HepG2 (cell line): ENCODE results near the gene NTPCR. TPM values are rescaled to one million over a fixed set of nuclear protein-coding genes. Genes with fewer than 3 reads are reported as not detected.

ENCODE experiments used
- ATAC-seq: fragments of 200-7000 bp; cut with Tn5 transposase; 3 replicates; pipeline ENCODE4 v1.9.1; 2020; ENCODE audit warnings: mild to moderate bottlenecking, moderate library complexity
- BruUV-seq: library from RNA; stranded (reverse); fragments of 400-500 nt; replicated peaks from 2 replicates; lab custom pipeline; 2021; lab: Mats Ljungman, UMichigan
- CTCF ChIA-PET: fragments of 300-600 bp; formaldehyde crosslinking; extraction: SDS; loops from one replicate; lab custom pipeline; 2021; ENCODE audit warnings: low total read pairs, inconsistent platforms, low intra/inter-chr PET ratio; lab: Yijun Ruan, JAX
- POLR2A ChIA-PET: fragments of 350-600 bp; sonication (Branson Sonifier 250); formaldehyde crosslinking; loops from one replicate; lab custom pipeline; 2020; ENCODE audit warnings: antibody characterized with exemption, inconsistent platforms; lab: Yijun Ruan, JAX
- DNase-seq: peaks from one replicate; pipeline ENCODE4 v3.0.0-alpha.2; 2015; ENCODE audit warnings: low spot score
- FAIRE-seq: peaks from 3 replicates; lab custom pipeline; 2011; peaks lifted over from hg19 to GRCh38; lab: Jason Lieb, UNC
- H2AFZ ChIP-seq: one replicate; pipeline ENCODE4 v1.6.1; 2011; ENCODE audit warnings: low read length, inconsistent platforms
- H3K27ac ChIP-seq: fragments of 300-600 bp; 3 replicates; pipeline ENCODE4 v1.8.0; 2011; ENCODE audit warnings: mixed run types, mild to moderate bottlenecking, mixed read lengths, low read length, inconsistent platforms; ENCODE audit not compliant: insufficient read depth; ENCODE audit errors: extremely low read length
- H3K27me3 ChIP-seq, 2 experiments: fragments of 200-600 bp in 1 of 2; 2 replicates in 1 of 2; 3 replicates in 1 of 2; pipeline versions ENCODE4 v1.6.0 to v1.8.0; 2011; ENCODE audit warnings: low read length in 2 of 2, mild to moderate bottlenecking in 2 of 2, moderate library complexity in 2 of 2, inconsistent platforms in 1 of 2; ENCODE audit not compliant: insufficient read depth in 2 of 2, control insufficient read depth in 1 of 2
- H3K36me3 ChIP-seq, 2 experiments: fragments of 200-600 bp in 1 of 2; replicated peaks in 1 of 2; 2 replicates in 1 of 2; 3 replicates in 1 of 2; pipeline versions ENCODE4 v1.5.1 to v1.8.0; 2011; ENCODE audit warnings: low read length in 2 of 2, inconsistent platforms in 1 of 2; ENCODE audit not compliant: insufficient read depth in 2 of 2, control insufficient read depth in 1 of 2
- H3K4me1 ChIP-seq: 2 replicates; pipeline ENCODE4 v1.5.1; 2012; ENCODE audit warnings: low read length, inconsistent platforms; ENCODE audit not compliant: insufficient read depth
- H3K4me2 ChIP-seq: 2 replicates; pipeline ENCODE4 v1.6.0; 2011; ENCODE audit warnings: low read depth, low read length, inconsistent platforms
- H3K4me3 ChIP-seq, 3 experiments: fragments of 200-600 bp in 1 of 3; sonication (generic), shearing (Covaris generic) in 1 of 3; replicated peaks in 1 of 3; 2 replicates each; pipeline ENCODE4 v1.5.1; 2011 to 2016; ENCODE audit warnings: low read length in 3 of 3, inconsistent platforms in 2 of 3, low read depth in 2 of 3, mild to moderate bottlenecking in 2 of 3, control low read depth in 1 of 3, mixed read lengths in 1 of 3; ENCODE audit not compliant: insufficient read depth in 1 of 3
- H3K79me2 ChIP-seq: one replicate; pipeline ENCODE4 v1.6.1; 2011; ENCODE audit warnings: low read length, inconsistent platforms; ENCODE audit not compliant: insufficient read depth
- H3K9ac ChIP-seq: 2 replicates; pipeline ENCODE4 v1.6.0; 2011; ENCODE audit warnings: mild to moderate bottlenecking, low read depth, low read length, inconsistent platforms; ENCODE audit not compliant: insufficient read depth
- H3K9me3 ChIP-seq: 2 replicates; pipeline ENCODE4 v1.5.1; 2012; ENCODE audit warnings: mild to moderate bottlenecking, low read length
- H4K20me1 ChIP-seq: 2 replicates; pipeline ENCODE4 v1.6.0; 2011; ENCODE audit warnings: inconsistent platforms, mild to moderate bottlenecking, low read length, moderate library complexity; ENCODE audit not compliant: insufficient read depth
- BCL6 ChIP-seq: IDR thresholded peaks from 2 replicates; pipeline ENCODE4 v1.6.1; 2016; ENCODE audit warnings: missing genetic modification reagents, missing compliant biosample characterization
- FOXM1 ChIP-seq: sonication (generic); formaldehyde crosslinking; IDR thresholded peaks from 2 replicates; pipeline ENCODE4 v1.5.0; 2020; ENCODE audit warnings: missing genetic modification reagents
- HNF4A ChIP-seq: sonication (generic); formaldehyde crosslinking; IDR thresholded peaks from 2 replicates; pipeline ENCODE4 v1.4.0; 2020; ENCODE audit warnings: missing genetic modification reagents
- MAFF ChIP-seq: IDR thresholded peaks from 2 replicates; pipeline ENCODE4 v1.6.1; 2011; ENCODE audit warnings: low read depth, low read length, improper control_type of control experiment
- NCOA2 ChIP-seq: sonication (generic); formaldehyde crosslinking; IDR thresholded peaks from 2 replicates; pipeline ENCODE4 v1.8.0; 2022; ENCODE audit warnings: inconsistent platforms
- STAG1 ChIP-seq: sonication (generic); formaldehyde crosslinking; IDR thresholded peaks from 2 replicates; pipeline ENCODE4 v1.4.0; 2020; ENCODE audit warnings: missing genetic modification reagents
- TCF12 ChIP-seq, 2 experiments: fragments of 450-650 bp in 1 of 2; sonication (generic) in 1 of 2; formaldehyde crosslinking in 1 of 2; IDR thresholded peaks; 2 replicates each; pipeline versions ENCODE4 v1.6.1 to v1.8.0; 2017 to 2022; ENCODE audit warnings: antibody characterized with exemption in 1 of 2, mild to moderate bottlenecking in 1 of 2, missing genetic modification reagents in 1 of 2, moderate library complexity in 1 of 2
- TMF1 ChIP-seq: sonication (generic); formaldehyde crosslinking; IDR thresholded peaks from 2 replicates; pipeline ENCODE4 v1.8.1; 2022; ENCODE audit warnings: low read depth, missing genetic modification reagents
- ZBTB20 ChIP-seq: sonication (generic); formaldehyde crosslinking; IDR thresholded peaks from 2 replicates; pipeline ENCODE4 v1.8.1; 2023; ENCODE audit warnings: missing genetic modification reagents, low read depth, mild to moderate bottlenecking, borderline replicate concordance
- ZKSCAN5 ChIP-seq: sonication (generic); formaldehyde crosslinking; IDR thresholded peaks from 2 replicates; pipeline ENCODE4 v1.5.1; 2020; ENCODE audit warnings: mild to moderate bottlenecking, missing genetic modification reagents
- ZMAT5 ChIP-seq: sonication (generic); formaldehyde crosslinking; IDR thresholded peaks from 2 replicates; pipeline ENCODE4 v1.5.0; 2020; ENCODE audit warnings: mild to moderate bottlenecking, low read depth, missing genetic modification reagents, borderline replicate concordance
- ZNF10 ChIP-seq: sonication (generic); formaldehyde crosslinking; IDR thresholded peaks from 2 replicates; pipeline ENCODE4 v1.4.0; 2020; ENCODE audit warnings: mild to moderate bottlenecking, low read depth, missing genetic modification reagents, borderline replicate concordance
- ZNF460 ChIP-seq: sonication (generic); formaldehyde crosslinking; IDR thresholded peaks from 2 replicates; pipeline ENCODE4 v1.5.1; 2020; ENCODE audit warnings: missing genetic modification reagents, mild to moderate bottlenecking, borderline replicate concordance
- ZNF629 ChIP-seq: sonication (generic); formaldehyde crosslinking; conservative IDR thresholded peaks from 2 replicates; pipeline ENCODE4 v1.5.0; 2020; ENCODE audit warnings: missing genetic modification reagents
- ZNF713 ChIP-seq: sonication (generic); formaldehyde crosslinking; IDR thresholded peaks from 2 replicates; pipeline ENCODE4 v1.4.0; 2020; ENCODE audit warnings: mild to moderate bottlenecking, missing genetic modification reagents
- ZSCAN9 ChIP-seq: IDR thresholded peaks from 2 replicates; pipeline ENCODE4 v1.6.1; 2016; ENCODE audit warnings: borderline replicate concordance
- WGBS: methylation state at CpG from one replicate; pipeline ENCODE4 v1.1.6; 2017; ENCODE audit warnings: low lambda C conversion rate; 5-methylcytosine and 5-hydroxymethylcytosine counted together
- in situ Hi-C: cut with HindIII; loops from 2 replicates; pipeline ENCODE4 v1.10.0; 2017; ENCODE audit warnings: low pct_unique_long_range_greater_than_20kb; ENCODE audit not compliant: extremely low pct_ligation_motif_present
- intact Hi-C: fragments of 100-400 bp; cut with micrococcal nuclease; formaldehyde crosslinking; loops from one replicate; pipeline ENCODE4 v1.10.0; 2022; ENCODE audit not compliant: unreplicated experiment
- polyA plus RNA-seq, 8 experiments: library from polyadenylated mRNA; depleted of rRNA in 3 of 8; stranded (reverse) in 7 of 8; unstranded in 1 of 8; fragments of >200 nt; fragmentation: Illumina TruSeq in 4 of 8; extraction: Trizol in 4 of 8; gene quantifications; 2 replicates each; pipeline versions ENCODE4 v1.2.1 to v1.2.3, GENCODE V29; 2011 to 2016; ENCODE audit warnings: low read depth in 4 of 8, missing spikeins in 1 of 8, mixed read lengths in 1 of 8; ENCODE audit not compliant: insufficient read depth in 1 of 8
- total RNA-seq, 5 experiments: library from RNA; depleted of rRNA; stranded (reverse); fragments of >200 nt; fragmentation: Illumina TruSeq; extraction: Trizol; gene quantifications; 2 replicates each; pipeline ENCODE4 v1.2.3, GENCODE V29; 2016; ENCODE audit warnings: low read depth in 1 of 5
- TF ChIP-seq, protein P1 (sequence below): sonication (generic); formaldehyde crosslinking; IDR thresholded peaks from 2 replicates; pipeline ENCODE4 v1.5.1; 2020; ENCODE audit warnings: mild to moderate bottlenecking, missing genetic modification reagents, moderate library complexity

Gene NTPCR
- total and polyA plus RNA-seq, 2 of the 13 experiments (the other 11 are each of a cell fraction or from before 2014, with no cell fraction given): 11.7 to 47.0 TPM

DNA sequence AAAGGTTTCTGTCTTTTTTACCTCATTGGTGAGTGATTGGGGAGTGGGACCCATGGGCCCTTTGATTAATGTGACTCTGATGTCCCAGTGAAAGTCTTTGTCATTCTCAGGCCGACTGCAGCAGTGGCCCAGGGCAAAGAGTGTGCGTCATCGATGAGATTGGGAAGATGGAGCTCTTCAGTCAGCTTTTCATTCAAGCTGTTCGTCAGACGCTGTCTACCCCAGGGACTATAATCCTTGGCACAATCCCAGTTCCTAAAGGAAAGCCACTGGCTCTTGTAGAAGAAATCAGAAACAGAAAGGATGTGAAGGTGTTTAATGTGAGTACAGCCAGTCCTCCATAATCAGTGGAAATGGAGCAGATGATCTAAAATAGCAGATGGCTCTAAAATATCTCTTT lies 19.4 kb downstream of the NTPCR start:
- 98% methylated on average over 5 of the region's 5 CpGs for WGBS

DNA sequence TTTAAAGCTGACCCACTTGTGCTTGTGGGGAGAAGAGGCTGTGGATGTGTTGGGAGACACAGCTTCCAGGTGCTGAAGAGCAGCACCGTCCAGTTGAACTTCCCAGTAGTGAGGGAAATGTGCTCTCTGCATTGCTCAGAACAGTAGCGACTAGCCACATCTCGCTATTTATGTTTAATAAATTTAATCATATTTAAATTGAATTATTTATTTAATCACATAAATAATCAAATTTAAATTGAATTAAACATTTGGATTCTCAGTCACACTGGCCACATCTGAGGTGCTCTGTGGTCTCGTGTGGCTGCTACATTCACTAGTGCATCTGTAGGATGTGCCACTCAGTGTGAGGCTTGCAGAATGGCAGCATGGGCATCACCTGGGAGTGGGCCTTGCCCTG lies 20.1 kb downstream of the NTPCR start:
- no peak overlapping the region for H2AFZ ChIP-seq
- no peak for TF ChIP-seq ZNF713 (CRISPR knock-in tag)
- TF ChIP-seq ZBTB20 (CRISPR knock-in tag): no peak
- no peak for TF ChIP-seq ZNF629
- TF ChIP-seq ZNF10: no peak
- TF ChIP-seq MAFF: no peak
- TF ChIP-seq TCF12 (IDR thresholded peaks at IDR 0.05): no peak
- TF ChIP-seq TCF12 (CRISPR knock-in tag; IDR thresholded peaks at IDR 0.05): no peak
- TF ChIP-seq, protein P1, sequence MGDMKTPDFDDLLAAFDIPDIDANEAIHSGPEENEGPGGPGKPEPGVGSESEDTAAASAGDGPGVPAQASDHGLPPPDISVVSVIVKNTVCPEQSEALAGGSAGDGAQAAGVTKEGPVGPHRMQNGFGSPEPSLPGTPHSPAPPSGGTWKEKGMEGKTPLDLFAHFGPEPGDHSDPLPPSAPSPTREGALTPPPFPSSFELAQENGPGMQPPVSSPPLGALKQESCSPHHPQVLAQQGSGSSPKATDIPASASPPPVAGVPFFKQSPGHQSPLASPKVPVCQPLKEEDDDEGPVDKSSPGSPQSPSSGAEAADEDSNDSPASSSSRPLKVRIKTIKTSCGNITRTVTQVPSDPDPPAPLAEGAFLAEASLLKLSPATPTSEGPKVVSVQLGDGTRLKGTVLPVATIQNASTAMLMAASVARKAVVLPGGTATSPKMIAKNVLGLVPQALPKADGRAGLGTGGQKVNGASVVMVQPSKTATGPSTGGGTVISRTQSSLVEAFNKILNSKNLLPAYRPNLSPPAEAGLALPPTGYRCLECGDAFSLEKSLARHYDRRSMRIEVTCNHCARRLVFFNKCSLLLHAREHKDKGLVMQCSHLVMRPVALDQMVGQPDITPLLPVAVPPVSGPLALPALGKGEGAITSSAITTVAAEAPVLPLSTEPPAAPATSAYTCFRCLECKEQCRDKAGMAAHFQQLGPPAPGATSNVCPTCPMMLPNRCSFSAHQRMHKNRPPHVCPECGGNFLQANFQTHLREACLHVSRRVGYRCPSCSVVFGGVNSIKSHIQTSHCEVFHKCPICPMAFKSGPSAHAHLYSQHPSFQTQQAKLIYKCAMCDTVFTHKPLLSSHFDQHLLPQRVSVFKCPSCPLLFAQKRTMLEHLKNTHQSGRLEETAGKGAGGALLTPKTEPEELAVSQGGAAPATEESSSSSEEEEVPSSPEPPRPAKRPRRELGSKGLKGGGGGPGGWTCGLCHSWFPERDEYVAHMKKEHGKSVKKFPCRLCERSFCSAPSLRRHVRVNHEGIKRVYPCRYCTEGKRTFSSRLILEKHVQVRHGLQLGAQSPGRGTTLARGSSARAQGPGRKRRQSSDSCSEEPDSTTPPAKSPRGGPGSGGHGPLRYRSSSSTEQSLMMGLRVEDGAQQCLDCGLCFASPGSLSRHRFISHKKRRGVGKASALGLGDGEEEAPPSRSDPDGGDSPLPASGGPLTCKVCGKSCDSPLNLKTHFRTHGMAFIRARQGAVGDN (CRISPR knock-in tag): no peak
- TF ChIP-seq NCOA2 (CRISPR knock-in tag): no peak
- no peak for TF ChIP-seq ZMAT5 (CRISPR knock-in tag)
- no peak for TF ChIP-seq BCL6 (CRISPR knock-in tag)
- no peak for TF ChIP-seq HNF4A (CRISPR knock-in tag)
- no peak for TF ChIP-seq TMF1 (CRISPR knock-in tag)
- TF ChIP-seq ZSCAN9 (CRISPR knock-in tag): no peak
- no peak for TF ChIP-seq FOXM1 (CRISPR knock-in tag)
- TF ChIP-seq STAG1 (CRISPR knock-in tag): no peak

More for the DNA sequence above, 19.4 kb downstream of the NTPCR start:
- ATAC-seq (no peak), FAIRE-seq (no peak), DNase-seq (no peak)
- no peak overlapping the region for H2AFZ ChIP-seq
- in situ Hi-C loops: loop anchor here (25.0 kb wide), 1 partner anchor 1107 kb away; no protein-coding TSS in a partner anchor
- H3K27ac ChIP-seq: no peak overlapping the region
- no peak overlapping the region for H3K4me2 ChIP-seq
- no peak overlapping the region for H3K4me3 ChIP-seq
- peaks cover 15% of the 10 kb centered on the region; the same call in 1 of the 2 replicates for H3K9me3 ChIP-seq
- no peaks in the 10 kb centered on the region for H3K4me1 ChIP-seq
- no peaks in the 10 kb centered on the region for H3K27me3 ChIP-seq
- intact Hi-C loops: no loop called here
- H4K20me1 ChIP-seq: no peaks in the 10 kb centered on the region
- CTCF ChIA-PET: no interaction called here
- BruUV-seq: no TSS peak
- H3K79me2 ChIP-seq: no peaks in the 10 kb centered on the region
- TF ChIP-seq ZNF460 (no peak), ZKSCAN5 (CRISPR knock-in tag) (no peak)
- TF ChIP-seq, all 625 proteins: peak for 0
- POLR2A ChIA-PET: no interaction called here
- Histone ChIP-seq H3K9ac (no peak overlapping the region), H3K36me3 (peaks cover 14 to 67% of the 10 kb centered on the region in 2 experiments)

More for the DNA sequence above, 20.1 kb downstream of the NTPCR start:
- 95% methylated on average over 4 of the region's 4 CpGs for WGBS
- H3K27ac ChIP-seq: no peak overlapping the region
- H4K20me1 ChIP-seq: no peaks in the 10 kb centered on the region
- H3K79me2 ChIP-seq: no peaks in the 10 kb centered on the region
- ATAC-seq (no peak), FAIRE-seq (no peak), DNase-seq (no peak)
- in situ Hi-C loops (loop anchor here (25.0 kb wide), 1 partner anchor 1108 kb away; no protein-coding TSS in a partner anchor), intact Hi-C loops (no loop called here)
- peaks cover 15% of the 10 kb centered on the region; the same call in 1 of the 2 replicates for H3K9me3 ChIP-seq
- peaks cover 14 to 63% of the 10 kb centered on the region in 2 experiments for H3K36me3 ChIP-seq
- POLR2A ChIA-PET: no interaction called here
- no peaks in the 10 kb centered on the region for H3K4me1 ChIP-seq
- no peak overlapping the region for H3K4me3 ChIP-seq
- no TSS peak for BruUV-seq
- no peak overlapping the region for H3K9ac ChIP-seq
- CTCF ChIA-PET: no interaction called here
- H3K4me2 ChIP-seq: no peak overlapping the region
- no peaks in the 10 kb centered on the region for H3K27me3 ChIP-seq
